HEK293 (cell line): ENCODE data around the gene CDC73.

Experiments used
- CTCF ChIA-PET: fragments of 350-600 bp; formaldehyde crosslinking; extraction: SDS; loops from one replicate; lab custom pipeline; 2021; ENCODE audit warnings: antibody characterized with exemption; lab: Yijun Ruan, JAX
- POLR2A ChIA-PET: fragments of 300-600 bp; formaldehyde crosslinking; extraction: SDS; loops from one replicate; lab custom pipeline; 2020; ENCODE audit warnings: antibody characterized with exemption, inconsistent platforms; lab: Yijun Ruan, JAX
- H3K27ac ChIP-seq: fragments of 200-500 bp; sonication (Bioruptor generic); 2 replicates; pipeline ENCODE4 v1.5.1; 2014; ENCODE audit warnings: low read depth, low read length, control low read depth, inconsistent platforms; ENCODE audit errors: extremely low read depth
- H3K36me3 ChIP-seq, 2 experiments: fragments of 200-500 bp in 1 of 2; sonication (Bioruptor generic) in 1 of 2; 1 replicate in 1 of 2; 2 replicates in 1 of 2; pipeline ENCODE4 v1.5.1; 2014 to 2017; ENCODE audit warnings: inconsistent platforms in 2 of 2, low read length in 2 of 2; ENCODE audit not compliant: control insufficient read depth in 2 of 2, insufficient read depth in 1 of 2
- H3K4me1 ChIP-seq: fragments of 200-500 bp; sonication (Bioruptor generic); 2 replicates; pipeline ENCODE4 v1.5.1; 2014; ENCODE audit warnings: mild to moderate bottlenecking, low read length, inconsistent platforms; ENCODE audit not compliant: control insufficient read depth, insufficient read depth
- H3K4me3 ChIP-seq: 2 replicates; pipeline ENCODE4 v1.5.1; 2011; ENCODE audit warnings: low read depth, mild to moderate bottlenecking, control low read depth, low read length, moderate library complexity
- H3K9me3 ChIP-seq: fragments of 200-500 bp; sonication (Bioruptor generic); 2 replicates; pipeline ENCODE4 v1.5.1; 2014; ENCODE audit warnings: low read depth, low read length, inconsistent platforms; ENCODE audit not compliant: control insufficient read depth, insufficient read depth
- AEBP2 ChIP-seq: fragments of 450-650 bp; formaldehyde crosslinking; IDR thresholded peaks from 2 replicates; pipeline ENCODE4 v1.5.1; 2016; ENCODE audit warnings: missing biosample characterization, missing genetic modification characterization, borderline replicate concordance
- GFI1B ChIP-seq: fragments of 450-650 bp; formaldehyde crosslinking; IDR thresholded peaks from 2 replicates; pipeline ENCODE4 v1.5.1; 2016; ENCODE audit warnings: missing biosample characterization, missing genetic modification characterization
- KLF8 ChIP-seq: fragments of 450-650 bp; formaldehyde crosslinking; IDR thresholded peaks from 2 replicates; pipeline ENCODE4 v1.5.1; 2016; ENCODE audit warnings: missing biosample characterization, missing genetic modification characterization
- SCRT1 ChIP-seq: fragments of 450-650 bp; formaldehyde crosslinking; IDR thresholded peaks from 2 replicates; pipeline ENCODE4 v1.5.1; 2016; ENCODE audit warnings: missing biosample characterization, missing genetic modification characterization, borderline replicate concordance
- SCRT2 ChIP-seq: fragments of 450-650 bp; formaldehyde crosslinking; IDR thresholded peaks from 2 replicates; pipeline ENCODE4 v1.5.1; 2016; ENCODE audit warnings: missing biosample characterization, missing genetic modification characterization
- ZBTB44 ChIP-seq: fragments of 450-650 bp; IDR thresholded peaks from 2 replicates; pipeline ENCODE4 v1.5.1; 2018; ENCODE audit warnings: missing biosample characterization, mild to moderate bottlenecking, missing genetic modification characterization
- ZEB2 ChIP-seq: fragments of 450-650 bp; formaldehyde crosslinking; IDR thresholded peaks from 2 replicates; pipeline ENCODE4 v1.5.1; 2016; ENCODE audit warnings: missing biosample characterization, missing genetic modification characterization
- ZNF2 ChIP-seq: fragments of 450-650 bp; formaldehyde crosslinking; IDR thresholded peaks from 2 replicates; pipeline ENCODE4 v1.5.1; 2016; ENCODE audit warnings: missing biosample characterization, missing genetic modification characterization
- ZNF211 ChIP-seq: fragments of 450-650 bp; formaldehyde crosslinking; IDR thresholded peaks from 2 replicates; pipeline ENCODE4 v1.5.1; 2016; ENCODE audit warnings: low read depth, missing biosample characterization, missing genetic modification characterization
- ZNF221 ChIP-seq: fragments of 450-650 bp; formaldehyde crosslinking; IDR thresholded peaks from 2 replicates; pipeline ENCODE4 v1.5.1; 2017; ENCODE audit warnings: missing biosample characterization, missing genetic modification characterization, borderline replicate concordance
- ZNF398 ChIP-seq: fragments of 450-650 bp; formaldehyde crosslinking; IDR thresholded peaks from 2 replicates; pipeline ENCODE4 v1.5.1; 2017; ENCODE audit warnings: missing biosample characterization, missing genetic modification characterization
- ZNF501 ChIP-seq: fragments of 450-650 bp; formaldehyde crosslinking; IDR thresholded peaks from 2 replicates; pipeline ENCODE4 v1.5.1; 2016; ENCODE audit warnings: missing biosample characterization, missing genetic modification characterization
- ZNF600 ChIP-seq: fragments of 450-650 bp; formaldehyde crosslinking; IDR thresholded peaks from 2 replicates; pipeline ENCODE4 v1.5.1; 2016; ENCODE audit warnings: missing biosample characterization, missing genetic modification characterization
- ZNF645 ChIP-seq: fragments of 450-650 bp; formaldehyde crosslinking; IDR thresholded peaks from 2 replicates; pipeline ENCODE4; 2016; ENCODE audit warnings: missing biosample characterization, missing genetic modification characterization
- ZNF660 ChIP-seq: fragments of 450-650 bp; IDR thresholded peaks from 2 replicates; pipeline ENCODE4 v1.5.1; 2018; ENCODE audit warnings: missing biosample characterization, mild to moderate bottlenecking, missing genetic modification characterization
- ZNF664 ChIP-seq: fragments of 450-650 bp; formaldehyde crosslinking; IDR thresholded peaks from 2 replicates; pipeline ENCODE4 v1.5.1; 2016; ENCODE audit warnings: missing biosample characterization, missing genetic modification characterization
- ZNF776 ChIP-seq: fragments of 450-650 bp; formaldehyde crosslinking; IDR thresholded peaks from 2 replicates; pipeline ENCODE4 v1.5.0; 2017; ENCODE audit warnings: missing biosample characterization, missing genetic modification characterization, borderline replicate concordance

Gene CDC73

GRCh38 chr1:193125369-193125768, 3.5 kb downstream of the CDC73 start (continued):
- no peak for TF ChIP-seq ZNF660 (tag by site-specific recombination)
- TF ChIP-seq ZNF645 (tag by site-specific recombination): no peak
- TF ChIP-seq GFI1B (tag by site-specific recombination): no peak
- TF ChIP-seq ZBTB44: no peak

- Histone ChIP-seq H3K36me3 (peaks cover 50 to 62% of the 10 kb centered on the region in 2 experiments), H3K9me3 (no peaks in the 10 kb centered on the region)
- TF ChIP-seq KLF8 (no peak), SCRT1 (peak; percentile 64; the same call in 1 of the 2 replicates), SCRT2 (tag by site-specific recombination) (peak; percentile 65)
- TF ChIP-seq, all 188 proteins: peak for 2
- ChIA-PET CTCF (no interaction called here), POLR2A (no interaction called here)
- no peaks in the 10 kb centered on the region for H3K4me1 ChIP-seq
- H3K27ac ChIP-seq: no peak overlapping the region
- H3K4me3 ChIP-seq: no peak overlapping the region
Observed at GRCh38 chr1:193131266-193131860, 9.5 kb downstream of the CDC73 start.

- Histone ChIP-seq H3K4me1 (no peaks in the 10 kb centered on the region), H3K9me3 (no peaks in the 10 kb centered on the region), H3K27ac (no peak overlapping the region), H3K36me3 (peaks cover 29 to 80% of the 10 kb centered on the region in 2 experiments), H3K4me3 (no peak overlapping the region)
- CTCF ChIA-PET: no interaction called here
- TF ChIP-seq ZNF501 (tag by site-specific recombination): no peak
- TF ChIP-seq ZNF664 (tag by site-specific recombination): no peak
- no peak for TF ChIP-seq ZNF2 (tag by site-specific recombination)
- no peak for TF ChIP-seq ZNF776 (tag by site-specific recombination)
- no peak for TF ChIP-seq ZNF211 (tag by site-specific recombination)
- TF ChIP-seq AEBP2 (tag by site-specific recombination): no peak
- no peak for TF ChIP-seq ZNF398 (tag by site-specific recombination)
- TF ChIP-seq ZNF221 (tag by site-specific recombination): no peak
- TF ChIP-seq ZEB2 (tag by site-specific recombination): no peak
- no peak for TF ChIP-seq ZNF600 (tag by site-specific recombination)
- POLR2A ChIA-PET: no interaction called here
Observed at GRCh38 chr1:193140254-193140653, 18.4 kb downstream of the CDC73 start.
